HUES6 (cell line): ENCODE results near the gene RHEX.

Experiments
- H3K27ac ChIP-seq: 2 replicates; pipeline ENCODE4 v1.7.0; 2013; ENCODE audit warnings: low read depth, mild to moderate bottlenecking, low read length, inconsistent platforms
- H3K27me3 ChIP-seq: 2 replicates; pipeline ENCODE4 v1.6.1; 2013; ENCODE audit warnings: low read length; ENCODE audit not compliant: control insufficient read depth, insufficient read depth
- H3K36me3 ChIP-seq: 2 replicates; pipeline ENCODE4 v1.6.1; 2013; ENCODE audit warnings: low read length; ENCODE audit not compliant: control insufficient read depth, insufficient read depth
- H3K4me1 ChIP-seq: 2 replicates; pipeline ENCODE4 v1.6.1; 2013; ENCODE audit warnings: low read length; ENCODE audit not compliant: control insufficient read depth, insufficient read depth
- H3K4me3 ChIP-seq: 2 replicates; pipeline ENCODE4 v1.5.1; 2013; ENCODE audit warnings: low read depth, low read length
- H3K9ac ChIP-seq: one replicate; pipeline ENCODE4 v1.6.1; 2013; ENCODE audit warnings: mild to moderate bottlenecking, low read length
- H3K9me3 ChIP-seq: 2 replicates; pipeline ENCODE4 v1.6.1; 2013; ENCODE audit warnings: low read depth, low read length; ENCODE audit not compliant: control insufficient read depth, insufficient read depth

The RHEX gene

GRCh38 chr1:206144605-206145004, 91.6 kb downstream of the RHEX start:
- H3K9ac ChIP-seq, result no peak overlapping the region
- no peaks in the 10 kb centered on the region for H3K36me3 ChIP-seq
- H3K4me3 ChIP-seq, result no peak overlapping the region
- 0 out of 2 replicates have a peak, but pooled peaks cover 4% of the 10 kb centered on the region for H3K4me1 ChIP-seq
- no peak overlapping the region for H3K27ac ChIP-seq
- peaks cover 5% of the 10 kb centered on the region; the same call in 1 of the 2 replicates for H3K9me3 ChIP-seq
- H3K27me3 ChIP-seq, result no peaks in the 10 kb centered on the region

DNA sequence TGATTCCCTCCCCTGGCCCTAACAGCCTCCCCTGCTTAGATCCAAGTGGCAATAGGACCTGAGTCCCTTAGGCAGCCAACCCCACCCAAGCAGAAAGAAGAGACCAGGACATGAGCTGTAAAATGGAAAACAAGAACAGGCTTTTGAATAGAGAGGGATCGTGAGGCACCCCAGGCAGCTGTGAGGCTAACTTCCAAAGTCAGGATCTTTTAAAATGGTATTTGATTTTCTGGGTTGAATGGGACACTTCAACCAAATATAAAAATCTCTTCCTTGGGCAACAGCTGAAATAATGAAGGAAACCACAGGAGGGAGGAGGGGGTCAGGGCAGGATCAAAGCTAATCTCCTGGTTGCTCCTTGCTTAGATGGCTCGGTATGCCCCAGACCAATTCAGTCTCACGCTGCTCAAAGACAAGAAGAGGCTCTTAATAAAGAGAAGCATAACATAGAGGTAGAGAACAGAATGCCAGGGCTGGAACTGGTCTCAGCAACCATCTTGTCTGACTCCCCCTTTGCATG, 92.9 kb downstream of the RHEX start:
- no peaks in the 10 kb centered on the region for H3K9me3 ChIP-seq
- no peaks in the 10 kb centered on the region for H3K27me3 ChIP-seq
- H3K9ac ChIP-seq, result no peak overlapping the region
- no peaks in the 10 kb centered on the region for H3K36me3 ChIP-seq
- 0 out of 2 replicates have a peak, but pooled peaks cover 4% of the 10 kb centered on the region for H3K4me1 ChIP-seq
- no peak overlapping the region for H3K27ac ChIP-seq
- H3K4me3 ChIP-seq, result no peak overlapping the region
